ENCODE measurements around the gene RNF8.
A peak's percentile ranks its signal among the peaks of the same experiment; 100 is the strongest.

RNF8 gene

DNA sequence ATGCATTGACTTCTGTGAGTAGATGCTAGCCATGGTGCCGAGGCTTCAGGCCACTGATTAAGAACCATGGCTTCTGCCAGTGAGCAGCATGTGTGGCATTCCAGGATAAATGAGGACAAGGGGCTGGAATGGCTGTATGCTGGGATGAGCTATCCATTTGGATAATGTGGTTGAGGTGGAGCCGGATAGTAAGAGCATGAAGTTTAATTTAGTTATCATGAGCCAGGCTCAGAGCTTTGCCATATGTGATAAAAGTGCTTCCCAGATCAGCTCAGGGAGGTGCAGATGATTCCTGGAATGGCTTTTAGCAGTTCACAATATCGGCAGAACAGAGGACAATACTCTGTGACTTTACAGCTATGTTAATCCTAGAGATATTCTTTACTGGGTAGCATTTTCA, 34.6 kb upstream of the RNF8 start:
- Mint-ChIP-seq H3K4me1 (peaks cover 21% of the 10 kb centered on the region), H3K27me3 (ENCODE audit: low read depth) (no peaks in the 10 kb centered on the region), H3K9me3 (no peaks in the 10 kb centered on the region), H3K36me3 (ENCODE audit: low read depth) (peaks cover 23% of the 10 kb centered on the region), H3K27ac (no peak overlapping the region), H3K4me3 (no peak overlapping the region)
- no peak for TF ChIP-seq CTCF (IDR thresholded peaks at IDR 0.05; ENCODE audit: unreplicated experiment in 3 of 3)

- TF ChIP-seq CTCF (IDR thresholded peaks at IDR 0.05; ENCODE audit: unreplicated experiment in 3 of 3): no peak
- Mint-ChIP-seq H3K9me3 (no peaks in the 10 kb centered on the region), H3K36me3 (ENCODE audit: low read depth) (peaks cover 15% of the 10 kb centered on the region), H3K4me3 (no peak overlapping the region), H3K27me3 (ENCODE audit: low read depth) (no peaks in the 10 kb centered on the region), H3K4me1 (peaks cover 22% of the 10 kb centered on the region), H3K27ac (no peak overlapping the region)
Measured at GRCh38 chr6:37319856-37320480, 33.8 kb upstream of the RNF8 start.

- Mint-ChIP-seq H3K4me3 (no peak overlapping the region), H3K4me1 (peaks cover 25% of the 10 kb centered on the region)
- no peak for TF ChIP-seq CTCF (IDR thresholded peaks at IDR 0.05; ENCODE audit: unreplicated experiment in 3 of 3)
Measured at GRCh38 chr6:37320646-37321045, 33.1 kb upstream of the RNF8 start.

DNA sequence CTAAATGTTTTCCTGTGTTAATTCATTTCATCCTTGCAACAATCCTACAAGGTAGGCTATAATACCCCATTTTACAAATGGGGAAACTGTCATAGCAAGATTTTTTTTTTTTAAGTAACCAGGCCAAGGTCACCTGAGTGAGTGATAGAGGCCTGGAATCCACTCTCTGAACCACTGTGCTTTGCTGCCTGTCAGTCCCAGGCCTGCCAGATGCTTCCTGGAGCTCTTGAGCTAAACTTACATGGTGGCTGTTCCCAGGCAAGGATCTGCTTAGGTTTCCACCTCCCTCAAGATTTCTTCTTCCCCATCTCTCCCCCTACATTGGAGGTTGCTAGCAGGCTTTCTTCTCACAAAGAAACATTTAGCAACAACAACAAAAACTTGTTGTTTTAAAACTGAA, 32.7 kb upstream of the RNF8 start:
- no peak for TF ChIP-seq CTCF (IDR thresholded peaks at IDR 0.05; ENCODE audit: unreplicated experiment in 3 of 3)
- Mint-ChIP-seq H3K27ac (no peak overlapping the region), H3K27me3 (ENCODE audit: low read depth) (no peaks in the 10 kb centered on the region), H3K36me3 (ENCODE audit: low read depth) (peaks cover 18% of the 10 kb centered on the region), H3K4me1 (peaks cover 25% of the 10 kb centered on the region), H3K9me3 (no peaks in the 10 kb centered on the region), H3K4me3 (no peak overlapping the region)

More at GRCh38 chr6:37320646-37321045, 33.1 kb upstream of the RNF8 start:
- no peak overlapping the region for H3K27ac Mint-ChIP-seq
- H3K9me3 Mint-ChIP-seq: no peaks in the 10 kb centered on the region
- H3K27me3 Mint-ChIP-seq (ENCODE audit: low read depth): no peaks in the 10 kb centered on the region
- H3K36me3 Mint-ChIP-seq (ENCODE audit: low read depth): peaks cover 14% of the 10 kb centered on the region

GRCh38 chr6:37321516-37322415, 32.0 kb upstream of the RNF8 start:
- no peak for TF ChIP-seq CTCF (IDR thresholded peaks at IDR 0.05; ENCODE audit: unreplicated experiment in 3 of 3)
- Mint-ChIP-seq H3K4me1 (peaks cover 25% of the 10 kb centered on the region), H3K4me3 (no peak overlapping the region), H3K36me3 (ENCODE audit: low read depth) (peaks cover 19% of the 10 kb centered on the region), H3K27me3 (ENCODE audit: low read depth) (no peaks in the 10 kb centered on the region), H3K27ac (peak overlapping the region in 1 of 3 experiments; percentile 21), H3K9me3 (no peaks in the 10 kb centered on the region)
